ENCODE data around the gene LAMA2. TPM values are rescaled to one million over a fixed set of nuclear protein-coding genes. Genes with fewer than 3 reads are reported as not detected.

The LAMA2 gene
- total and polyA plus RNA-seq, 2 of the 8 experiments (the other 6 are each of a cell fraction or from before 2014, with no cell fraction given): 1.3 to 3.8 TPM

DNA sequence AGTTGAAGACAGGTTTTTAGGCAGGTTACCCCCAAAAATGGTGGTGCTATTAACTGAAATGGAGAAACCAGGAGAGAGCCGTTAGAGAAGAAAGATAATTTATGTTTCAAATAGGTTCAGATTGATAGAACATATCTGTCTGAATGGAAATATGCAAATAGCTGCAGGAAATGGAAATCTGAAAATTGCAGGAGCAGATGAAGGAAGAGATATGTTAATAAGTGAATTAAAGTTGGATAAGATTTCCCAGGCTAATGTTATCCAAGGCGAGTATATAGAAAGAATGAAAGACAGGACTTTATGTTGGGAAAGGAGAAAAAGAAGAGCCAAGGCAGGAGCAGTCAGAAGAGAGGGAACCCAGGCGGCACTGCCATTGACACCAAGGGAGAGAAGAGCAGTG is 461.4 kb downstream of the LAMA2 start:
- 78% methylated on average over 3 of the region's 3 CpGs; no CpG with 5 or more reads in 1 of the 2 experiments for WGBS, 2 experiments (ENCODE audit: extremely low coverage in 1 of 2, insufficient coverage in 1 of 2, insufficient read length in 1 of 2, insufficient replicate concordance in 2 of 2, low coverage in 1 of 2, low lambda C conversion rate in 2 of 2, missing lambda C conversion rate in 1 of 2)

More for the DNA sequence above, 461.4 kb downstream of the LAMA2 start:
- no peaks in the 10 kb centered on the region for H4K20me1 ChIP-seq (replicated peaks in 1 of 2; ENCODE audit: control insufficient read depth in 1 of 2, insufficient read depth in 2 of 2, low read length in 2 of 2)
- no peak overlapping the region for H3K18ac ChIP-seq (ENCODE audit: extremely low read depth, low read length)
- H2BK20ac ChIP-seq (ENCODE audit: low read length): no peak overlapping the region
- H3K4ac ChIP-seq (replicated peaks; ENCODE audit: insufficient read length, low read depth, low read length): no peak overlapping the region
- H4K5ac ChIP-seq (ENCODE audit: insufficient read length, low read depth, low read length): no peak overlapping the region
- no peak overlapping the region for H3K9ac ChIP-seq (replicated peaks in 1 of 4; ENCODE audit: extremely low read depth in 1 of 4, low read depth in 3 of 4, low read length in 3 of 4)
- H3K56ac ChIP-seq (replicated peaks; ENCODE audit: insufficient read length, low read depth, low read length): no peak overlapping the region
- H3K27ac ChIP-seq (ENCODE audit: low read depth, low read length): no peak overlapping the region
- no peak overlapping the region for H3K14ac ChIP-seq (ENCODE audit: insufficient read length)
- POLR2A ChIA-PET (ENCODE audit: partially characterized antibody): no interaction called here
- no peak overlapping the region for H2AK5ac ChIP-seq (ENCODE audit: low read depth, low read length)
- no peaks in the 10 kb centered on the region for H3K36me3 ChIP-seq (ENCODE audit: control insufficient read depth in 2 of 4, insufficient read depth in 4 of 4, low read length in 3 of 4)
- H3K23ac ChIP-seq (ENCODE audit: insufficient read length): no peak overlapping the region
- no peak overlapping the region for H2BK12ac ChIP-seq (ENCODE audit: low read depth, low read length)
- H3K4me1 ChIP-seq (replicated peaks in 1 of 4; ENCODE audit: control insufficient read depth in 3 of 4, insufficient read depth in 4 of 4, low read length in 3 of 4): no peaks in the 10 kb centered on the region
- H4K8ac ChIP-seq (ENCODE audit: extremely low read depth, insufficient read depth, low read length): no peak overlapping the region
- H3K79me2 ChIP-seq (ENCODE audit: control insufficient read depth in 1 of 2, insufficient read depth in 2 of 2, low read length in 2 of 2): no peaks in the 10 kb centered on the region
- CTCF ChIA-PET (ENCODE audit: partially characterized antibody): no interaction called here
- H2BK15ac ChIP-seq (ENCODE audit: low read length): no peak overlapping the region
- no peaks in the 10 kb centered on the region for H3K79me1 ChIP-seq (ENCODE audit: low read depth, low read length)
- FAIRE-seq: no peak
- H4K91ac ChIP-seq (replicated peaks; ENCODE audit: insufficient read length, low read length): no peak overlapping the region
- TF ChIP-seq RAD21 (IDR thresholded peaks at IDR 0.05 in 1 of 2, conservative IDR thresholded peaks at IDR 0.05 in 1 of 2; ENCODE audit: low read depth in 2 of 2, low read length in 2 of 2): no peak
- no peak for TF ChIP-seq SP4 (IDR thresholded peaks at IDR 0.05; ENCODE audit: low read length)
- no peak for TF ChIP-seq JUN (IDR thresholded peaks at IDR 0.05; ENCODE audit: low read depth, low read length)
- no peaks in the 10 kb centered on the region for H3K23me2 ChIP-seq (ENCODE audit: low read depth, low read length)
- H2BK5ac ChIP-seq (ENCODE audit: low read depth, low read length): no peak overlapping the region
- H3K27me3 ChIP-seq (replicated peaks in 1 of 4; ENCODE audit: control insufficient read depth in 3 of 4, extremely low read depth in 1 of 4, insufficient read depth in 3 of 4, low read length in 3 of 4): no peaks in the 10 kb centered on the region
- H2AFZ ChIP-seq (ENCODE audit: low read length): no peak overlapping the region
- no peak overlapping the region for H3K4me2 ChIP-seq (ENCODE audit: insufficient read depth in 1 of 2, low read depth in 2 of 2, low read length in 2 of 2)
- no peak overlapping the region for H3K4me3 ChIP-seq (ENCODE audit: extremely low read depth in 1 of 4, insufficient read depth in 2 of 4, low read depth in 3 of 4, low read length in 4 of 4)
- H3K9me3 ChIP-seq (ENCODE audit: insufficient read depth in 2 of 2, low read depth in 1 of 2, low read length in 1 of 2): no peaks in the 10 kb centered on the region
- DNase-seq (ENCODE audit: low read depth in 1 of 2, low spot score in 2 of 2): no peak
- no peak overlapping the region for H2BK120ac ChIP-seq (replicated peaks; ENCODE audit: low read depth, low read length)
